Heart right ventricle (tissue), 16 donors: ENCODE data around the gene TNKS1BP1. TPM values are rescaled to one million over a fixed set of nuclear protein-coding genes. Genes with fewer than 3 reads are reported as not detected.

ENCODE experiments used
- ATAC-seq, 8 donors: fragments of 200-7000 bp; cut with Tn5 transposase; one replicate each; pipeline ENCODE4 v1.9.1; 2020; ENCODE audit warnings: mild to moderate bottlenecking in 8 of 8, moderate library complexity in 8 of 8, moderate number of reproducible peaks in 1 of 8
- DNase-seq, 2 donors: peaks; one replicate each; pipeline ENCODE4 v3.0.0-alpha.2; 2020
- H3K27ac ChIP-seq, 10 donors: fragments of 200-600 bp; sonication (generic) in 2 of 10; one replicate each; pipeline versions ENCODE4 v1.5.0 to v1.8.0; 2020 to 2022; ENCODE audit warnings: mild to moderate bottlenecking in 3 of 10
- H3K27me3 ChIP-seq, 7 donors: fragments of 200-600 bp; one replicate each; pipeline ENCODE4 v1.8.0; 2021 to 2022; ENCODE audit warnings: mild to moderate bottlenecking in 2 of 7
- H3K36me3 ChIP-seq, 9 donors: fragments of 200-600 bp; sonication (generic) in 1 of 9; one replicate each; pipeline versions ENCODE4 v1.5.0 to v1.8.0; 2020 to 2022; ENCODE audit warnings: mild to moderate bottlenecking in 2 of 9
- H3K4me1 ChIP-seq, 9 donors: fragments of 200-600 bp; sonication (generic) in 1 of 9; one replicate each; pipeline versions ENCODE4 v1.5.0 to v1.8.0; 2020 to 2022; ENCODE audit warnings: mild to moderate bottlenecking in 4 of 9
- H3K4me3 ChIP-seq, 10 donors: fragments of 200-600 bp; sonication (generic) in 2 of 10; one replicate each; pipeline versions ENCODE4 v1.5.0 to v1.8.0; 2020 to 2022; ENCODE audit warnings: mild to moderate bottlenecking in 7 of 10, moderate library complexity in 2 of 10
- H3K9me3 ChIP-seq, 11 donors: fragments of 200-600 bp in 10 of 11; sonication (generic) in 2 of 11; one replicate each; pipeline versions ENCODE4 v1.5.0 to v1.8.0; 2013 to 2022; ENCODE audit warnings: mild to moderate bottlenecking in 2 of 11, control low read depth in 1 of 11, moderate library complexity in 1 of 11
- WGBS, 2 donors: extraction: QIAGEN DNeasy Blood & Tissue Kit; methylation state at CpG; one replicate each; pipeline ENCODE4 v1.1.7; 2013; ENCODE audit warnings: inconsistent platforms in 1 of 2; 5-methylcytosine and 5-hydroxymethylcytosine counted together
- intact Hi-C, 10 donors: fragments of 100-400 bp; cut with DNase I; formaldehyde crosslinking; loops; one replicate each; pipeline versions ENCODE4 v1.11.1 to v1.14.2; 2022
- polyA plus RNA-seq, 2 donors: library from polyadenylated mRNA; stranded (reverse); fragments of 200-250 nt; gene quantifications; one replicate each; pipeline ENCODE4 v1.2.3, GENCODE V29; 2013
- total RNA-seq, 10 donors: library from RNA; stranded (reverse); fragmentation: NEBNext Ultra II Directional in 3 of 10; extraction: Animal tissue kit (Norgen Biotek cat#: 25700) in 3 of 10; gene quantifications; one replicate each; pipeline versions ENCODE4 v1.2.1 to v1.2.4, GENCODE V29; 2021 to 2023
- TF ChIP-seq, protein P1 (sequence below), 9 donors: fragments of 200-600 bp; sonication (generic) in 2 of 9; IDR thresholded peaks; one replicate each; pipeline versions ENCODE4 v1.5.0 to v1.8.0; 2021 to 2022; ENCODE audit warnings: antibody characterized with exemption in 9 of 9, mild to moderate bottlenecking in 5 of 9, moderate library complexity in 1 of 9
- donor health status: Arrhythmogenic right ventricular cardiomyopathy.
- donor health status: ischemic (EF 13 %, LVEDD 7.1; RV severe dilation, severe dysfunction).
- donor health status: healthy with polysubstance abuse.
- donor health status: DM: no; HTN: yes; CAD: no.
- donor health status: DM: no; HTN: no; CAD: no.
- donor health status: ischemic (EF 25% LVEDD 6.9; RV normal size, moderate dysfunction).
- donor health status: ischemic (EF 25% LVEDD 5.7; RV mildly dilated, moderate dysfunction).
- donor health status: healthy.
- donor health status: DM: yes; HTN: yes; CAD: no.
- donor health status: Ischemic cardiomyopathy.
- donor health status: ischemic (EF 35%, LVEDD 5.7; RV mildly dilated, moderate dysfunction).
- donor health status: nonischemic (EF 11% LVEDD 7.7; RV severe dilation, severe dysfunction).
- donor health status: DM: yes; HTN: yes; CAD: no.
- donor health status: PGD.
- donor health status: ischemic (EF 29% LVEDD 5.4; RV normal size, mild dysfunction).
- donor health status: nonischemic (EF 23%, LVEDD 6.1; RV moderate dilation, normal function).

TNKS1BP1 gene
- total and polyA plus RNA-seq, 12 donors: 19.9 to 118 (median 37.0) TPM

DNA sequence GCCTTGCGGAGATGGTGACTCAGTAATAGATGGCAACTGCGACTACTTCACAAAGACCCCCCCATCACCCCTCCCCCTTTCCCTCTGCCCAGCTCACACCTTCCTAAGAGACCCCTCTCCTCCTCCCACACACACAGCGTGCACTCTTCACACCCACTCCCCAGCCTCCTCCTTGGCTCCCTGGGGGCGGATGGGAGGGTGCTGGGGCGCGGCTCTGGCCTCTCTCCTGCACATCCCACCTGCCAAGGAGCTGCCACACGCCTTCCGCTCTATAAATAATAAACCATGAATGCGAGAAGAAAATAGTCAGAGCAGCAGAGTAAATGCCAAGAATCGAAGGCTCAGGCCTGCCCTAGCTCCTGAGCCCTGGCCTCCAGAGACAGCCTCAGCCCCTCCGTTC, 17.9 kb upstream of the TNKS1BP1 start:
- no peak overlapping the region for H3K27ac ChIP-seq
- intact Hi-C loops: loop anchor here in 6 of 10 donors (5.0 to 10.0 kb wide), 7 partner anchors 112 to 1182 kb away; partner anchors contain the start of gene YPEL4 (in 4 of the 6)
- ATAC-seq (no peak), DNase-seq (no peak)
- TF ChIP-seq, protein P1, sequence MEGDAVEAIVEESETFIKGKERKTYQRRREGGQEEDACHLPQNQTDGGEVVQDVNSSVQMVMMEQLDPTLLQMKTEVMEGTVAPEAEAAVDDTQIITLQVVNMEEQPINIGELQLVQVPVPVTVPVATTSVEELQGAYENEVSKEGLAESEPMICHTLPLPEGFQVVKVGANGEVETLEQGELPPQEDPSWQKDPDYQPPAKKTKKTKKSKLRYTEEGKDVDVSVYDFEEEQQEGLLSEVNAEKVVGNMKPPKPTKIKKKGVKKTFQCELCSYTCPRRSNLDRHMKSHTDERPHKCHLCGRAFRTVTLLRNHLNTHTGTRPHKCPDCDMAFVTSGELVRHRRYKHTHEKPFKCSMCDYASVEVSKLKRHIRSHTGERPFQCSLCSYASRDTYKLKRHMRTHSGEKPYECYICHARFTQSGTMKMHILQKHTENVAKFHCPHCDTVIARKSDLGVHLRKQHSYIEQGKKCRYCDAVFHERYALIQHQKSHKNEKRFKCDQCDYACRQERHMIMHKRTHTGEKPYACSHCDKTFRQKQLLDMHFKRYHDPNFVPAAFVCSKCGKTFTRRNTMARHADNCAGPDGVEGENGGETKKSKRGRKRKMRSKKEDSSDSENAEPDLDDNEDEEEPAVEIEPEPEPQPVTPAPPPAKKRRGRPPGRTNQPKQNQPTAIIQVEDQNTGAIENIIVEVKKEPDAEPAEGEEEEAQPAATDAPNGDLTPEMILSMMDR (IDR thresholded peaks at IDR 0.05): no peak
- H3K36me3 ChIP-seq: no peaks in the 10 kb centered on the region
- no peaks in the 10 kb centered on the region for H3K4me1 ChIP-seq
- peaks cover 0 to 9% (median 0%) of the 10 kb centered on the region in 7 donors for H3K27me3 ChIP-seq
- 80 to 83% methylated on average over 11 of the region's 11 CpGs for WGBS, 2 donors
- H3K4me3 ChIP-seq: no peak overlapping the region
- no peaks in the 10 kb centered on the region for H3K9me3 ChIP-seq

DNA sequence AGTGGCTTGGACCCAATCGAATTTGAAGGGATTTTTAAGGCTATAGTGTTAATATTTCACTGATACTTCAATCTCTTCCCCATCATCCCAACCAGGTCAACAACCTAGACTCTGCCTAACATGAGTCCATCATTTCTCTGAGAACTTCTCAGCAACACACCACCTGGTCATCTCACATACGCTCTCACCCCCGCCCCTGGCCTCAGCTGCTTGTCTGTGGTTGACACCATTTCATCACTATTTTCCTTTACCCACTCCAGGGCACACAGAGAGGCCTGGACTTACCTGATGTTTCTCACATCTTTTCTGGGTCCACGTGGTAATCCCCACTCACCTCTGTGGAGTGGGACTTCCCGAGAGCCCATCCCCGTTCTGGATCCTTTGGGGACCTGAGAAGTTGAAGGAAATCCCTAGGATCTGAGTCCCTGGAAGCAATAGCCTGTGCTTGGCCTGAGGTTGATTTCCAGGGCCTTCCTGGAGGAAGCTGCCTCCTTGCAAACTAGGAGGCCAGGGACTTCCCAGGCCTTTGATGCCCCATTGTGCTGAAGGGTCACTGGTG, 16.6 kb upstream of the TNKS1BP1 start:
- H3K27me3 ChIP-seq: peaks cover 0 to 9% (median 0%) of the 10 kb centered on the region in 7 donors
- whole genome bisulfite sequencing, 2 donors: 79 to 85% methylated on average over 6 of the region's 6 CpGs
- ATAC-seq (no peak), DNase-seq (no peak)
- no peaks in the 10 kb centered on the region for H3K9me3 ChIP-seq
- TF ChIP-seq, protein P1 (IDR thresholded peaks at IDR 0.05): no peak
- no peaks in the 10 kb centered on the region for H3K36me3 ChIP-seq
- no peak overlapping the region for H3K4me3 ChIP-seq
- intact Hi-C loops: loop anchor here in 6 of 10 donors (5.0 to 10.0 kb wide), 7 partner anchors 113 to 1183 kb away; partner anchors contain the start of gene YPEL4 (in 4 of the 6)
- peaks cover 0 to 4% (median 2%) of the 10 kb centered on the region in 9 donors for H3K4me1 ChIP-seq
- H3K27ac ChIP-seq: no peak overlapping the region

DNA sequence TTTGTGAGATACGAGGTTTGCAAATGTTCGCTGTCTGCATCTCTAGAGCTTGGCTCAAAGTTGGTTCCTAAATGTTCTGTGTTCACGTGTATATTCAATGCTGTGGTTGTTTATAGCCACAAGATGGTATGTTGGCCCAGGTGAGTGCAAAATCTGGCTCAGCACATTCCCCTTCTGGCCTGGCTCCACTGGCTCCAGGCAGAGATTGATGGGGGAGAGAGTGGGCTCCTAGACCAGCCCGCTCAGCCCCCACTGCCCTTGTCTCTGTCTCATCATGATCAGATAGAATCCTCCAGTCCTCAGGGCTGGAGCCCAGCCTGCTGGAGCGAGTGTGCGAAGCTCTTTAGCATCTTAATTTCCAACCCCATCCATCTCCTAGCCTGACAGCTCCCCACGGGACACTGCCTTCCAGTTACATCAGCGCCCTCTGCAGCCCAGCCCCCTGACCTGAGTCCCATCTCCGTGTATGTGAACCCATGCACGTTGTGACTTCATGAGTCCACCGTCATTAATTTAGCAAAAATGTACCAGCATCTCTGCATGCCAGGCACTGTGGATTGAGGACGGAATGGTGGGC, 15.4 kb upstream of the TNKS1BP1 start:
- ATAC-seq: no peak
- intact Hi-C loops: loop anchor here in 6 of 10 donors (5.0 to 10.0 kb wide), 7 partner anchors 115 to 1185 kb away; partner anchors contain the start of gene YPEL4 (in 4 of the 6)

DNA sequence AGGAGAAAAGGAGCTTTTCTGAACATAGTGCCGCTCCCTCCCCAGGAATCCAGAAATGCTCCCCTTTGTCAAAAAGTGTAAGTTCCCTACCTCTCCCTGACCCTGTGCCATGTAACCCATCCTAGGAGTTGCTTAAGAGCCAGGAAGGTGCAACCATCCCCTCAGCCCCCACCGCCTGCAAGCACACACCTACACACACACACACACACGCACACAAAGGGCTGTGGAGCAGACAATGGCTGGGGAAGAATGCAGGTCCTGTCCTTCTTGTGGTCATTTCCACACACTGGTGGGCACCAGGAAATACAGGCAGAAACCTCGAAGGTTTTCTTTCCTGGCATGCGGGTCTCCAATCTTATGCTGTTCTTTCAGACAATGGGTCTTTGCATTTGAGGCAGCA, 14.6 kb upstream of the TNKS1BP1 start:
- 76 to 87% methylated on average over 5 of the region's 5 CpGs for WGBS, 2 donors
- TF ChIP-seq, protein P1 (IDR thresholded peaks at IDR 0.05): no peak
- H3K4me3 ChIP-seq: peak overlapping the region in 1 of 10 donors; percentile 43
- H3K4me1 ChIP-seq: peaks cover 6 to 17% (median 14%) of the 10 kb centered on the region in 9 donors
- no peak for ATAC-seq
- no peaks in the 10 kb centered on the region for H3K9me3 ChIP-seq
- no peak for DNase-seq
- H3K27ac ChIP-seq: no peak overlapping the region
- H3K27me3 ChIP-seq: peaks cover 0 to 9% (median 0%) of the 10 kb centered on the region in 7 donors
- intact Hi-C loops: no loop called here
- H3K36me3 ChIP-seq: peaks cover 0 to 3% (median 0%) of the 10 kb centered on the region in 9 donors

More for the DNA sequence above, 15.4 kb upstream of the TNKS1BP1 start:
- DNase-seq: no peak
- no peak overlapping the region for H3K4me3 ChIP-seq
- peaks cover 0 to 9% (median 0%) of the 10 kb centered on the region in 7 donors for H3K27me3 ChIP-seq
- peaks cover 0 to 9% (median 6%) of the 10 kb centered on the region in 9 donors for H3K4me1 ChIP-seq
- no peaks in the 10 kb centered on the region for H3K9me3 ChIP-seq
- TF ChIP-seq, protein P1 (IDR thresholded peaks at IDR 0.05): peak in 4 of 9 donors; percentile 8 to 27 (median 14)
- 34 to 40% methylated on average over 12 of the region's 12 CpGs for WGBS, 2 donors
- no peaks in the 10 kb centered on the region for H3K36me3 ChIP-seq
- no peak overlapping the region for H3K27ac ChIP-seq
